Measurements from ENCODE around the gene IQCF6. TPM values are rescaled to one million over a fixed set of nuclear protein-coding genes. Genes with fewer than 3 reads are reported as not detected.

The IQCF6 gene
- total RNA-seq, 4 donors from 2014 or later, result not detected

- no peak for TF ChIP-seq POLR2AphosphoS5 (IDR thresholded peaks at IDR 0.05)
- TF ChIP-seq EP300 (IDR thresholded peaks at IDR 0.05), result no peak
- no peak for TF ChIP-seq POLR2A (IDR thresholded peaks at IDR 0.05)
- TF ChIP-seq CTCF (IDR thresholded peaks at IDR 0.05), result no peak
- H3K4me1 ChIP-seq, result no peaks in the 10 kb centered on the region
- no peaks in the 10 kb centered on the region for H3K36me3 ChIP-seq
- no peak overlapping the region for H3K27ac ChIP-seq
- WGBS, result 50% methylated on average over 3 of the region's 3 CpGs
- no peaks in the 10 kb centered on the region for H3K9me3 ChIP-seq
- DNase-seq (ENCODE audit: low spot score in 2 of 2), result no peak
- no peak overlapping the region for H3K4me3 ChIP-seq
- H3K27me3 ChIP-seq, result no peaks in the 10 kb centered on the region
Measured at GRCh38 chr3:51735039-51735438, 44.0 kb downstream of the IQCF6 start.

DNA sequence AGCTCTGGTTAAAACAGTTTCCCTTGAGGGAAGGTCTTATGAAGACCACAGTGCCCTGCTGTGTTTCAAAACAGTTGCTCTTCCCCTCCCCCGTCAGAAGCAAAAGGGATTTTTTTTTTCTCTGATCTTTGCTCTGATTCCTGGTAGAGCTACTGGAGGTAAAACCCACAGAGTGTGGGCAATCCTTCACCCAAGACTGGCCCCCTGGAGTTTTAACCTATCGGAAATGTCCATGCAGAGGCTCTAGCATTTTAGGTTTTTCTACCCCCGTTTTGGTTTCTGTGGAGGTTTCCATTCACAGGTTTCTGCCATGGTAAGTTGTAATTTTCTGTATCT lies 44.5 kb downstream of the IQCF6 start:
- TF ChIP-seq CTCF (IDR thresholded peaks at IDR 0.05) (no peak), POLR2AphosphoS5 (IDR thresholded peaks at IDR 0.05) (no peak), POLR2A (IDR thresholded peaks at IDR 0.05) (no peak), EP300 (IDR thresholded peaks at IDR 0.05) (no peak)
- DNase-seq (ENCODE audit: low spot score in 2 of 2), result no peak
- 53% methylated on average over 3 of the region's 3 CpGs for WGBS
- no peaks in the 10 kb centered on the region for H3K36me3 ChIP-seq
- no peaks in the 10 kb centered on the region for H3K4me1 ChIP-seq
- no peaks in the 10 kb centered on the region for H3K27me3 ChIP-seq
- H3K9me3 ChIP-seq, result no peaks in the 10 kb centered on the region
- no peak overlapping the region for H3K4me3 ChIP-seq
- no peak overlapping the region for H3K27ac ChIP-seq

GRCh38 chr3:51733859-51734571 lies 45.0 kb downstream of the IQCF6 start:
- no peaks in the 10 kb centered on the region for H3K4me1 ChIP-seq
- no peak for TF ChIP-seq CTCF (IDR thresholded peaks at IDR 0.05)
- TF ChIP-seq EP300 (IDR thresholded peaks at IDR 0.05), result no peak
- no peak for TF ChIP-seq POLR2AphosphoS5 (IDR thresholded peaks at IDR 0.05)
- TF ChIP-seq POLR2A (IDR thresholded peaks at IDR 0.05), result no peak
- no peaks in the 10 kb centered on the region for H3K9me3 ChIP-seq
- no peak overlapping the region for H3K27ac ChIP-seq
- no peaks in the 10 kb centered on the region for H3K36me3 ChIP-seq
- no peaks in the 10 kb centered on the region for H3K27me3 ChIP-seq
- 86% methylated on average over 4 of the region's 4 CpGs for WGBS
- DNase-seq (ENCODE audit: low spot score in 2 of 2), result no peak
- H3K4me3 ChIP-seq, result no peak overlapping the region

GRCh38 chr3:51729042-51729633 lies 49.9 kb downstream of the IQCF6 start:
- H3K36me3 ChIP-seq, result no peaks in the 10 kb centered on the region
- H3K27ac ChIP-seq, result no peak overlapping the region
- no peaks in the 10 kb centered on the region for H3K27me3 ChIP-seq
- H3K4me1 ChIP-seq, result no peaks in the 10 kb centered on the region
- no peak overlapping the region for H3K4me3 ChIP-seq
- no peak for TF ChIP-seq EP300 (IDR thresholded peaks at IDR 0.05)
- TF ChIP-seq POLR2AphosphoS5 (IDR thresholded peaks at IDR 0.05), result no peak
- TF ChIP-seq CTCF (IDR thresholded peaks at IDR 0.05), result no peak
- TF ChIP-seq POLR2A (IDR thresholded peaks at IDR 0.05), result no peak
- H3K9me3 ChIP-seq, result no peaks in the 10 kb centered on the region
- DNase-seq (ENCODE audit: low spot score in 2 of 2), result no peak

Other genes with a start within 250 kb of the IQCF6 start
- gene RAD54L2, start 240.5 kb downstream of the IQCF6 start, total RNA-seq, result 10 to 100 TPM; 15.0 to 36.5 (median 20.4) TPM
- gene TEX264, start 108.0 kb downstream of the IQCF6 start, total RNA-seq, result 100 to 1,000 TPM in 3 of 4 donors, 10 to 100 TPM in 1; 52.3 to 137 (median 129) TPM
- 1 to 10 TPM; 1.9 to 7.3 (median 5.8) TPM for gene GRM2, start 72.2 kb downstream of the IQCF6 start, total RNA-seq
- gene IQCF2, start 82.4 kb upstream of the IQCF6 start, total RNA-seq, result not detected
- gene IQCF5, start 96.4 kb upstream of the IQCF6 start, total RNA-seq, result not detected
- not detected for gene IQCF1, start 124.1 kb upstream of the IQCF6 start, total RNA-seq
- gene RRP9, start 162.7 kb upstream of the IQCF6 start, total RNA-seq, result 10 to 100 TPM; 13.4 to 16.7 (median 14.8) TPM
- gene PARP3, start 163.1 kb upstream of the IQCF6 start, total RNA-seq, result 10 to 100 TPM in 2 of 4 donors, 1 to 10 TPM in 2; 8.1 to 21.8 (median 14.0) TPM
- not detected for gene GPR62, start 176.1 kb upstream of the IQCF6 start, total RNA-seq
- 10 to 100 TPM; 24.6 to 32.1 (median 28.6) TPM for gene PCBP4, start 188.2 kb upstream of the IQCF6 start, total RNA-seq
- 10 to 100 TPM; 50.0 to 79.7 (median 59.0) TPM for gene ABHD14B, start 194.8 kb upstream of the IQCF6 start, total RNA-seq
- gene ABHD14A, start 195.8 kb upstream of the IQCF6 start, total RNA-seq, result 10 to 100 TPM in 1 of 4 donors, 1 to 10 TPM in 3; 3.1 to 11.9 (median 8.3) TPM
- 10 to 100 TPM; 31.2 to 49.3 (median 36.8) TPM for gene ACY1, start 204.3 kb upstream of the IQCF6 start, total RNA-seq
- gene RPL29, start 216.7 kb upstream of the IQCF6 start, total RNA-seq, result 1,000 to 10,000 TPM; 1,428 to 2,708 (median 2,246) TPM

Data from suprapubic skin (tissue), 4 donors.